Germinal center (tissue), 1 donor: ENCODE data around the gene PDZRN3.
"Not testable (repeated sequence)": the region's sequence is repeated elsewhere in the genome, so short reads cannot be mapped to it uniquely, and the experiment has no call there.

Experiments used
- DNase-seq: peaks from one replicate; pipeline ENCODE4 v3.0.0; 2012; ENCODE audit warnings: mixed read lengths, low spot score

The PDZRN3 gene

GRCh38 chr3:73586628-73587027 is 38.1 kb downstream of the PDZRN3 start:
- DNase-seq: no peak

DNA sequence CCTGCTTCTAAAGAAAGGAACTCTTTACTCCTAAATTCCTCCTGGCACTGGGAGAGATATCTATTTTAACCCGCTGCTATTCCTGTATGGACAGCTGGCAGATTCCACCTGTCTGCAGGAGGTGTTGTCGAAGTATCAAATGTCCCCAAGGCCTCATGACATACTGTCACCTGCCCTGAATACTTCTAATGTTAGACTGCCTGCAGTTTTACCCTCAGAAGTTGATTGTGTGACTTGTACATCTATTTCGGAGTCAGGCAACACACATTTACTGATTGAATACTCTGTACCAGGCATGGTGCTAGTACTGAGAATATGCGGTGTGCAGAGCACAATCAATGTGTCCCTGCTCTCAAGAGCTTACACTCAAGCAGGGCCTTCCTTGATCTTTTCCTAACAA is 38.6 kb downstream of the PDZRN3 start:
- no peak for DNase-seq

- DNase-seq: no peak
These were observed 39.9 kb downstream of the PDZRN3 start for GRCh38 chr3:73584873-73585272.

- DNase-seq: no peak
These were observed 42.2 kb downstream of the PDZRN3 start for GRCh38 chr3:73582535-73582934.

DNA sequence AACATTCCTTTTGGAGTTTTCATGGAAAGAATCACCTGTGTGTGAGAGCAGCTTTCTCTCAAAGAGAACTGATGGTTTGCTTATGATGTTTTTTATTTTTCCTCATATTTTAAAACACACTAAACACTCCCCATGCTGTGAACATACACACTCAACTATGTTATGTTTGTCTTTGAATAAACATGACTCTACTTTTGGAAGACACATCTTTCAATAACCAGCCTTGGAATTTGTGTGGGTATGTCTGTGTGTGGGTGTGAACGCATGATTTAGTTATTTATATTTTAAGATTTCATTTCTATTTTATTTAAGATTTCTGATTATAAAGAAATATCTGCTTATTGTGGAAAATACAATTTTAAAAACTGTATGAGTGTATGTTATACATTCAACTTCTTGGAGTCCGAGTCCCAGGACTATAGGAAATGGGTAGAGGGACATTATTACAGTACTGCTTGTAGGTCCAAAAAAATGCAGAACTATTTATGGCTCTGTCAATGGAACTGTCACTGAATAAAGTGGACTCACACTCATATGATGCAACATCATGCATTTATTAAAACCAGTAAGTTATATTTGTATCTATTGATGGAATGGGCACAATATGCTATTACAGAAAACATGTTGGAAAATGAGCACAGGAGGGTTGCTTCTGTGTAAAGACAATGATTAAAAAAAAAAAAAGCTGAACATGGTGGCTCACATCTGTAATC is 43.5 kb downstream of the PDZRN3 start:
- DNase-seq: no peak

- DNase-seq: no peak
These were observed 44.4 kb downstream of the PDZRN3 start for GRCh38 chr3:73580343-73580742.

GRCh38 chr3:73577704-73578103 is 47.0 kb downstream of the PDZRN3 start:
- no peak for DNase-seq

DNA sequence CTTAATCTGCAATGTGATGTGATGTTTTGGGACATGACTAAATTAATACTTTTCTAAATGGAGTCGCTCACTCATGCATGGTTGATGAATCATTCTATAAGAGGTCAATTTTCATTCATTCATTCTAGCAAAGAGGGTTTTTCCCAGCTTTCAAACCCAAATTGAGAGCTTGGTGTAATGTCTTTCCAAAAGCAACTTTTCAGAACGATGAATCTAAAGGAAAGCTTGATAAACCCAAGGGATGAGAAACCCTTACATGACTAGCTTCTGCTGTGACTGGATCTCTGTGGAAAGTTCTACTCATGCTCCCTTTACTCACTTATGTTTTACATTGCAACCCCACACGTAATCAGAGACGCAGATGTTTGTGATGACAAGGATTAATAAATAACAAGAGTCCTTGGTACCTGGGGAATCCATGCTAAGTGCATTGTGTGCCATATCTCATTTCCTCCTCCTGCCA is 47.7 kb downstream of the PDZRN3 start:
- no peak for DNase-seq

DNA sequence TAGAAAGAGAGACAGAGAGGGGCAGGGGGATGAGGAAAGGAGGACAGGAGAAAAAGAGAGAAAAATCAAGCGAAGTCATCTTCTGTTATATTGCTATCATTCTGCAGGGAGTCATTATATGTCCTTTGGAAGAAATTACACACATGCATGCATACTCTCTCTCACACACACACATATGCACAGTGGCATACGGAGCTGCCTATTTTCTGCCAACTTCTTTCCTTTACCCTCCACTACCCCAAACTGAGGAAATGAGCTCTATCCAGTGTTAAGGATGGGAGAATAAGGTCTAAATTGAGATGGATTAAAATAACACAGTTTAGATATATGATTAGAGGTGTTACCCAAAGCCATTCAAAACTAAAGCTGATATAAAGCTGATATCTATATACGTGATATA is 48.8 kb downstream of the PDZRN3 start:
- DNase-seq: no peak

DNA sequence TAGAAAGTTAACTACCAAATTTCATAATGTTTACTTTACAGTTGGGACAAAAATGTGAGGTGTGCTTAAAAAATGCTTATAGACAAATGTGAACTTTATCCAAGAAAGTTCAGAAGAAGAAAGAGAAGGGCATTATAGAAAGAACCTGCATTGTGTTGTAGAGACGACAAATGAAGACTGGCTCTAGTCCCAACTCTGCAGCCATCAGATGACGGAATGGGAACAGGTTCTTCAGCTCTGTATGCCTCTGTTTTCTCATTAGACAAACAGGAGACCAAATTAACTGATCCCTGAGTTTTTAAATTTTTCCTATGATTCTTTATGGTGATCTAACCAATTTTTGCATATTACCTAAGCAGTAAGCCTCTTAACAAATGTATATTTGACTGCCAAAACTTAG is 49.2 kb downstream of the PDZRN3 start:
- no peak for DNase-seq

DNA sequence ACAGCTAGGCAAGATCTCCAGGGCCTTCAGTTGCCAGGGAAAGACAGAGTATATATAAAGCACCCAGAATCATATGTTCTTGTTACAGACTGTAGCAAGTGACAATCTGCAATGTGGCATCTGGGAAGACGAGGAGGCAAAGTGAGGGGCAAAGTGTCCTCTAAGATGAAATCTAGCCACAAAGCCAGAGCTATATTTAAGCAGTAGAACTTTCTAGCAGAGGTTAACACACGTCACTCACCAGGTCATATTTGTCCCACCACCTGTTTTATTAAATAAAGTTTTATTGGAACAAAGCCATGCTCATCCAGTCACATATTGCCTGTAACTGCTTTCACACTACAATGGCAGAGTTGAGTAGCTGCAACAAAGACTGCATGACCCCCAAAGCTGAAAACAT is 51.5 kb downstream of the PDZRN3 start:
- no peak for DNase-seq

- DNase-seq: no peak
These were observed 52.4 kb downstream of the PDZRN3 start for GRCh38 chr3:73572368-73572767.

DNA sequence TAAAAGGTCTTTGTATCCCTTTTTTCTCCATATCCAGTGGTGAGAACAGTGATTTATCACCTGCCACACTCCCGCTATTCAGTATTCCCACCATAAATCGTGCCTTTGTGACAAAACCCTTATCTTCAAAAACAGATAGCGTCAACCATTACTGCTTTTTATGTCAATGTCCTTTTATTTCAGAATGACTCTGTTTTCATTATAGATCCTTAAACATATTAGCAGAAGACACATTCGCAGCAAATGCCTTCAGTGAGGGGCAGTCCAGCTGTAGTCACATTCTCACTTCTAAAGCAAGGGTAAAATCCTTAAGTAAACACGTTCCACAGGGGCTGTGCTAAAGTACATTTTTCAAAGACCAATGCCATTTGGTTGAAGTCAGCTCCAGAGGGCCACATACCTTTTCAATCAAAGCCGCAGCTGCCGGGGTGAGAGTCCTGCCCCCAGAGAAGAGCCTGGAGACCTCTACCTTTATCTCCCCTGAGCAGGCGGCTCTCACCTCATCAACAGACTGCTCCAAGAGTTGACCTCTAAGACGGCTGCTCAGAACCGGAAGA is 53.4 kb downstream of the PDZRN3 start:
- no peak for DNase-seq

DNA sequence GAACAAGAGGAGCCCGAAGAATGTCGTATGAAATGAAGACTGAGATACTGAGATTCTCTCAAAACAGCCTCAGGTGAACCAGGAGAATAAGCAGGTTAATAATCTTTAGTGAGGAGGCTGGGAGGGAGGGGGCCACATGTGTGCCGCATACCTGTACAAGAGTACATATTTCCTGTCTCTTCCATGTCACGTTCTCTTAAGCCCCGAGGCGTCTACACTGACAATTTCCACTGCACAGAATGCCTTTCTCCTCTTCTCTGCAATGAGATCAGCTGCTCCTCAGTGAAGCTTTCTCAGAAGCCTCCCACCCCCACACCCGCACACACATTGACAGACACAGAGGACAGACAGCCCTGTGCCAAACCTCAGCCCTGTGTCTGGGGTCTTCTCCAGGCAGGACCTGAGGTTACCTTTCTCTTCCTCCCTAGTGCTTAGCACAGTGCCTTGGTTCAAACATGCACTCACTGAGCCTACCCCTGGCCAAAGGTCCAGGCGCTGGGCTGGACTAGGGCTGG is 55.4 kb downstream of the PDZRN3 start:
- no peak for DNase-seq

- DNase-seq: no peak
These were observed 56.3 kb downstream of the PDZRN3 start for GRCh38 chr3:73568371-73568862.

GRCh38 chr3:73565374-73565773 is 59.4 kb downstream of the PDZRN3 start:
- not testable (repeated sequence) for DNase-seq

- DNase-seq: no peak
These were observed 60.7 kb downstream of the PDZRN3 start for GRCh38 chr3:73563896-73564582.

- no peak for DNase-seq
These were observed 63.2 kb downstream of the PDZRN3 start for GRCh38 chr3:73561494-73561893.

DNA sequence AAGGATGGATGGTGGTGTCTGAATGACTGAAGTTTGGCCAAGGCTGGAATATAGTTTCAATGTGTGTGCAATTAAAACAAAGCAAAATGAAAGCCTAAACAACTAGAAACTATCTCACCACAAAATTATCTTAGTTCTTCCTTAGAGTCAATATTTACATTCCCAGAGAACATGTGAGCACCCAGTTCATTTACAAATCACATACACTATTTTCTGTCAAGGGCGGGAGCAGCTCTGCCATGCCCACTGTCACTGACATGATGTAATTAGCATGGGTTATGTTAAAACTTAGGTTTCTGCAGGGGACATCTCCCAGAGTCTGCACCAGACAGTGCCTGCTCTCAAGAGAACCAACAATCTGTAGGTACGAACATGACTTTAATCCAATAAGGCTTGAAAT is 65.0 kb downstream of the PDZRN3 start:
- no peak for DNase-seq

- DNase-seq: no peak
These were observed 66.0 kb downstream of the PDZRN3 start for GRCh38 chr3:73558727-73559075.

DNA sequence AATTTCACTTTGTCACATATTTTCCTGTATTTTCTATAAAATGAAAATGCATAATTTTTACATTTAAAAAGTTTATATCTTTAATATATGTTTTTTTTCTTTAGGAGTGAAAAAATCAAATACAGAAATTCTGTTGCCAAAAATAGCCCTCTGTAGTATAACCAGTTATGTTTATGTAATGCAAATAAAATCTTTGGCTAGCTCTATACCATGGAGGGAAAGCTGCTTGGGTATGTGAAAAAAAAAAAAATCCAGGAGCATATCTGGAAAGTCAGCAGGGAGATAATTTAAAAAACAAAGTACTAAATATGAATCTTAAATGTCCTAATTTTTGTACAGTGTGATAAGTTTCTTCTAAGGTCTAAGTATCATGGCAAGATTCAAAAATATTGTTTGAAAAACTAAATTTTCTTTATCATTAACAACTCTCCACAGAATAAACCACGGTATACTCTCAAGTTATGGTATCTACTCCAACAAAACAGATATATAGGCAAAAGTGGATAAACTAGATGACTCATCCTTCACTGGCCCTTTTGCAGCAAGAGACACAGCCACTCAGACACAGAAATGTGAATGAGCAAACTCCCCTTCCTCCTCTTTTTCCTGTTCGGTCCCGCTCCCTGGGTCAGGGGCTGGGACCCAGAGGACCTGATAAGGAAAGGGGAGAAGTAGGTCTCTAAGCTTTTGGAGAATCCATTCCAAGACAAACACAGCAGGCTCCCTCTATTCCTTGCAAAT is 66.6 kb downstream of the PDZRN3 start:
- no peak for DNase-seq
